Keratinocyte (primary cell): ENCODE results near the gene ATF6. TPM values are rescaled to one million over a fixed set of nuclear protein-coding genes. Genes with fewer than 3 reads are reported as not detected.
"Not testable (repeated sequence)": the region's sequence is repeated elsewhere in the genome, so short reads cannot be mapped to it uniquely, and the experiment has no call there.

Experiments used
- DNase-seq: peaks from one replicate; pipeline ENCODE4 v3.0.0-alpha.2; 2011; ENCODE audit warnings: low read depth, missing footprints, low spot score
- FAIRE-seq: peaks from 2 replicates; lab custom pipeline; 2011; peaks lifted over from hg19 to GRCh38; lab: Jason Lieb, UNC
- H2AFZ ChIP-seq: 2 replicates; pipeline ENCODE4 v1.6.0; 2012; ENCODE audit warnings: low read length, control low read depth, inconsistent platforms; ENCODE audit not compliant: control insufficient read depth
- H3K27ac ChIP-seq: 2 replicates; pipeline ENCODE4 v1.5.1; 2011; ENCODE audit warnings: low read length; ENCODE audit not compliant: control insufficient read depth, insufficient read depth
- H3K27me3 ChIP-seq: 3 replicates; pipeline ENCODE4 v1.6.0; 2011; ENCODE audit warnings: low read length; ENCODE audit not compliant: control insufficient read depth, insufficient read depth; ENCODE audit errors: extremely low read depth
- H3K36me3 ChIP-seq, 2 experiments: 2 replicates in 1 of 2; 3 replicates in 1 of 2; pipeline ENCODE4 v1.5.1; 2011; ENCODE audit warnings: low read length in 2 of 2, mild to moderate bottlenecking in 1 of 2; ENCODE audit not compliant: control insufficient read depth in 2 of 2, insufficient read depth in 2 of 2; ENCODE audit errors: extremely low read depth in 1 of 2
- H3K4me1 ChIP-seq: 3 replicates; pipeline ENCODE4 v1.5.1; 2011; ENCODE audit warnings: low read length; ENCODE audit not compliant: control insufficient read depth, insufficient read depth; ENCODE audit errors: extremely low read depth
- H3K4me2 ChIP-seq: 3 replicates; pipeline ENCODE4 v1.6.0; 2011; ENCODE audit warnings: low read depth, low read length; ENCODE audit not compliant: control insufficient read depth, insufficient read depth; ENCODE audit errors: extremely low read depth
- H3K4me3 ChIP-seq, 3 experiments: fragments of 200-600 bp in 1 of 3; sonication (generic) in 1 of 3; 2 replicates in 2 of 3; 3 replicates in 1 of 3; pipeline ENCODE4 v1.5.1; 2011 to 2016; ENCODE audit warnings: low read length in 3 of 3, mild to moderate bottlenecking in 3 of 3, control low read depth in 2 of 3, inconsistent platforms in 1 of 3, low read depth in 1 of 3, mixed read lengths in 1 of 3, mixed run types in 1 of 3, moderate library complexity in 1 of 3; ENCODE audit not compliant: control insufficient read depth in 2 of 3, insufficient read depth in 2 of 3; ENCODE audit errors: extremely low read depth in 1 of 3
- H3K79me2 ChIP-seq: 2 replicates; pipeline ENCODE4 v1.6.0; 2012; ENCODE audit warnings: low read length; ENCODE audit not compliant: control insufficient read depth, insufficient read depth
- H3K9ac ChIP-seq: 3 replicates; pipeline ENCODE4 v1.6.0; 2011; ENCODE audit warnings: low read length; ENCODE audit not compliant: control insufficient read depth, insufficient read depth; ENCODE audit errors: extremely low read depth
- H3K9me1 ChIP-seq: 3 replicates; pipeline ENCODE4 v1.6.0; 2011; ENCODE audit warnings: low read length; ENCODE audit not compliant: control insufficient read depth, insufficient read depth; ENCODE audit errors: extremely low read depth
- H3K9me3 ChIP-seq: 2 replicates; pipeline ENCODE4 v1.5.1; 2012; ENCODE audit warnings: low read depth, low read length; ENCODE audit not compliant: control insufficient read depth
- H4K20me1 ChIP-seq: 3 replicates; pipeline ENCODE4 v1.6.0; 2011; ENCODE audit warnings: low read length; ENCODE audit not compliant: control insufficient read depth, insufficient read depth; ENCODE audit errors: extremely low read depth
- EZH2 ChIP-seq: IDR thresholded peaks from one replicate; pipeline ENCODE4 v1.6.1; 2012; ENCODE audit warnings: inconsistent platforms, mild to moderate bottlenecking, low read length, moderate library complexity
- dilution Hi-C: fragments of 300-500 bp; cut with MboI; formaldehyde crosslinking; loops from one replicate; pipeline ENCODE4 v1.7.0; 2020; ENCODE audit warnings: low sequenced_read_pairs; ENCODE audit not compliant: extremely low pct_ligation_motif_present
- polyA plus RNA-seq, 5 experiments: library from polyadenylated mRNA; depleted of rRNA in 3 of 5; stranded (reverse) in 3 of 5; stranded (forward) in 1 of 5; unstranded in 1 of 5; fragments of >200 nt; gene quantifications; 1 replicate in 1 of 5; 2 replicates in 3 of 5; 3 replicates in 1 of 5; pipeline versions ENCODE4 v1.2.1 to v1.2.3, GENCODE V29; 2011 to 2012; ENCODE audit warnings: missing spikeins in 2 of 5, low read depth in 1 of 5, low replicate concordance in 1 of 5
- TF ChIP-seq, protein P1 (sequence below), 3 experiments: IDR thresholded peaks in 1 of 3; conservative IDR thresholded peaks in 1 of 3; optimal IDR thresholded peaks in 1 of 3; 2 replicates in 2 of 3; 3 replicates in 1 of 3; pipeline versions ENCODE3 to v1.5.1; 2011; ENCODE audit warnings: low read length in 3 of 3, mild to moderate bottlenecking in 3 of 3, moderate library complexity in 2 of 3, control low read depth in 1 of 3, inconsistent platforms in 1 of 3; ENCODE audit not compliant: insufficient read depth in 2 of 3; ENCODE audit errors: extremely low read depth in 1 of 3

ATF6 gene
- polyA plus RNA-seq, 1 donor (not counting 4 experiments of a cell fraction or from before 2014, with no cell fraction given), result 19.7 TPM

DNA sequence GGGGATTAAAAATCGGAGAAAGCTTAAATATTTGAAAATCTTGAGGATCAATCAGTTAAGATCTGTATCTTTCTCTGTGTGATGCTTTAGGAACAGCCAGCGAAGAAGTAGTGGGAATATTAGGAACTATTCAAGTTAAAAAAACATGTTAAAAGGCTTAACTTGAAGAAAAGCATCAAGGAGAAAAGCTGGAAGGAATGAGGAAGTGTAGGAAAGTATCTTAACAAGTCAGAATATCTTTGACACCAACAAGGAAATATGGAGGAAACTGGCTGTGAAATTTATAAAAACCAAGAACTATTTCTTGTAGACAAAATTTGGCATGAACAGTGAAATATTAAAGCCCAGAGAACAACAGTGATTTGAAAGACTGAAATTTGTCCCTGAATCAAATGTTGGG, 60.4 kb downstream of the ATF6 start:
- TF ChIP-seq EZH2, result no peak
- TF ChIP-seq, protein P1, sequence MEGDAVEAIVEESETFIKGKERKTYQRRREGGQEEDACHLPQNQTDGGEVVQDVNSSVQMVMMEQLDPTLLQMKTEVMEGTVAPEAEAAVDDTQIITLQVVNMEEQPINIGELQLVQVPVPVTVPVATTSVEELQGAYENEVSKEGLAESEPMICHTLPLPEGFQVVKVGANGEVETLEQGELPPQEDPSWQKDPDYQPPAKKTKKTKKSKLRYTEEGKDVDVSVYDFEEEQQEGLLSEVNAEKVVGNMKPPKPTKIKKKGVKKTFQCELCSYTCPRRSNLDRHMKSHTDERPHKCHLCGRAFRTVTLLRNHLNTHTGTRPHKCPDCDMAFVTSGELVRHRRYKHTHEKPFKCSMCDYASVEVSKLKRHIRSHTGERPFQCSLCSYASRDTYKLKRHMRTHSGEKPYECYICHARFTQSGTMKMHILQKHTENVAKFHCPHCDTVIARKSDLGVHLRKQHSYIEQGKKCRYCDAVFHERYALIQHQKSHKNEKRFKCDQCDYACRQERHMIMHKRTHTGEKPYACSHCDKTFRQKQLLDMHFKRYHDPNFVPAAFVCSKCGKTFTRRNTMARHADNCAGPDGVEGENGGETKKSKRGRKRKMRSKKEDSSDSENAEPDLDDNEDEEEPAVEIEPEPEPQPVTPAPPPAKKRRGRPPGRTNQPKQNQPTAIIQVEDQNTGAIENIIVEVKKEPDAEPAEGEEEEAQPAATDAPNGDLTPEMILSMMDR (optimal IDR thresholded peaks at IDR 0.05 in 1 of 3, IDR thresholded peaks at IDR 0.05 in 1 of 3, conservative IDR thresholded peaks at IDR 0.05 in 1 of 3; ENCODE audit: extremely low read depth in 1 of 3, insufficient read depth in 2 of 3, low read length in 3 of 3), result no peak
- dilution Hi-C loops, result no loop called here
- H4K20me1 ChIP-seq, result no peaks in the 10 kb centered on the region

DNA sequence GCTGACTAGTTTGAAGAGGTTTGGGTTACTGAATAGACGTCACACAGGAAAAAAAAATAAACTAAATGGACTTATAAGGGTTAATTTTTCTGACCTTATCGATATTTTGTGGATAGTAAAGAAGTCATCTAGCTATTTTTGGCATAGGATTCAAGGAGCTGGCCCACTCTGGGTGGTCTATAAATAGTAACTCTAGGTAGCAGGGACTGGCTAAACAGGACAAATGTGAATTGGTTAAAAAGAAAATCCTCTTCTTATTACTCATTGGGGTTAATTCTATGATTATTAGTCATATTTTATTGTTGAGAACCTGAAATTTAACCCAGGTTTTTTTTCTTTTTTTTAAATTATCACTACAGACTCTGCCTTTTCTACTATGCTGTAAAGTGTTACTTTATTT, 61.7 kb downstream of the ATF6 start:
- no peak overlapping the region for H3K27ac ChIP-seq
- no peaks in the 10 kb centered on the region for H3K9me3 ChIP-seq
- peaks cover 3% of the 10 kb centered on the region for H3K4me1 ChIP-seq
- H3K9ac ChIP-seq, result no peak overlapping the region
- no peak overlapping the region for H2AFZ ChIP-seq
- dilution Hi-C loops, result no loop called here
- no peaks in the 10 kb centered on the region for H3K27me3 ChIP-seq
- H3K9me1 ChIP-seq, result no peaks in the 10 kb centered on the region
- FAIRE-seq (no peak), DNase-seq (no peak)
- H3K36me3 ChIP-seq, result no peaks in the 10 kb centered on the region
- H3K4me3 ChIP-seq, result no peak overlapping the region
- TF ChIP-seq EZH2, result no peak
- TF ChIP-seq, protein P1 (optimal IDR thresholded peaks at IDR 0.05 in 1 of 3, IDR thresholded peaks at IDR 0.05 in 1 of 3, conservative IDR thresholded peaks at IDR 0.05 in 1 of 3; ENCODE audit: extremely low read depth in 1 of 3, insufficient read depth in 2 of 3, low read length in 3 of 3), result no peak
- H4K20me1 ChIP-seq, result no peaks in the 10 kb centered on the region
- H3K4me2 ChIP-seq, result no peak overlapping the region
- H3K79me2 ChIP-seq, result no peaks in the 10 kb centered on the region

More for the DNA sequence above, 60.4 kb downstream of the ATF6 start:
- Histone ChIP-seq H3K4me2 (no peak overlapping the region), H3K36me3 (no peaks in the 10 kb centered on the region), H3K27ac (no peak overlapping the region), H3K79me2 (no peaks in the 10 kb centered on the region), H3K27me3 (no peaks in the 10 kb centered on the region), H3K4me1 (peaks cover 3% of the 10 kb centered on the region), H3K4me3 (no peak overlapping the region), H2AFZ (no peak overlapping the region), H3K9me1 (no peaks in the 10 kb centered on the region), H3K9ac (no peak overlapping the region), H3K9me3 (no peaks in the 10 kb centered on the region)
- FAIRE-seq (no peak), DNase-seq (no peak)

DNA sequence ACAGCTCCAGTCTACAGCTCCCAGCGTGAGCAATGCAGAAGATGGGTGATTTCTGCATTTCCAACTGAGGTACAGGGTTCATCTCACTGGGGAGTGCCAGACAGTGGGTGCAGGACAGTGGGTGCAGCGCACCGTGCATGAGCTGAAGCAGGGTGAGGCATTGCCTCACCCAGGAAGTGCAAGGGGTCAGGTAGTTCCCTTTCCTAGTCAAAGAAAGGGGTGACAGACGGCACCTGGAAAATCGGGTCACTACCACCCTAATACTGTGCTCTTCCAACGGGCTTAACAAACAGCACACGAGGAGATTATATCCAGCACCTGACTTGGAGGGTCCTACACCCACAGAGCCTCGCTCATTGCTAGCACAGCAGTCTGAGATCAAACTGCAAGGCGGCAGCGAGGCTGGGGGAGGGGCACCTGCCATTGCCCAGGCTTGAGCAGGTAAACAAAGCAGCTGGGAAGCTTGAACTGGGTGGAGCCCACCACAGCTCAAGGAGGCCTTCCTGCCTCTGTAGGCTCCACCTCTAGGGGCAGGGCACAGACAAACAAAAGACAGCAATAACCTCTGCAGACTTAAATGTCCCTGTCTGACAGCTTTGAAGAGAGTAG, 66.3 kb downstream of the ATF6 start:
- H3K79me2 ChIP-seq, H3K27me3 ChIP-seq, dilution Hi-C loops, H3K36me3 ChIP-seq, H2AFZ ChIP-seq, H3K4me1 ChIP-seq, H3K27ac ChIP-seq, H3K9me3 ChIP-seq, H3K9ac ChIP-seq, H3K4me2 ChIP-seq, H3K4me3 ChIP-seq, H4K20me1 ChIP-seq, FAIRE-seq, H3K9me1 ChIP-seq, DNase-seq: not testable (repeated sequence)
